ENCODE data around the gene SPEF2.
"Not testable (repeated sequence)": the region's sequence is repeated elsewhere in the genome, so short reads cannot be mapped to it uniquely, and the experiment has no call there.

Gene SPEF2

DNA sequence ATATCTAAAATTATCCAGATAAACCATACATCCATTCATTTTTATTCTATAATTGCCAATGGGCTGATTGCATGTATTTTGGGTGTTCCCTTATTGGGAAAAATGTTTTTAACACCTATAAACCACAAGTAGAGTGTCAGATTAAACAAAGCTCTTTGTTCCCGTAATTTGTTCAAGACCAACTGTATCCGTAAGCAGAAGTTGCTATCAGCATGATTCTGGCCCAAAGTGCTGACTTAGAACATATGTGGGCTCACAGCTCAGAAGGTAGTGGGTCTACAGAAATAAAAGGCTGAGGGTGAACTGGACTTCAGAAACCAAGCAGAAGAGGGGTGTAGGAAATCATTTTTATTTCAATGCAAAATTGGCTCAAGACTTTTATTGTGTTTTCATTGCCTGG lies 215.6 kb downstream of the SPEF2 start:
- ChIA-PET CTCF (interaction anchor here (0.7 to 1.5 kb wide), 3 partner anchors 11 to 92 kb away, joined by 3 to 6 read pairs (median 3); no protein-coding TSS in a partner anchor), POLR2A (no interaction called here)
- TF ChIP-seq, protein P1, sequence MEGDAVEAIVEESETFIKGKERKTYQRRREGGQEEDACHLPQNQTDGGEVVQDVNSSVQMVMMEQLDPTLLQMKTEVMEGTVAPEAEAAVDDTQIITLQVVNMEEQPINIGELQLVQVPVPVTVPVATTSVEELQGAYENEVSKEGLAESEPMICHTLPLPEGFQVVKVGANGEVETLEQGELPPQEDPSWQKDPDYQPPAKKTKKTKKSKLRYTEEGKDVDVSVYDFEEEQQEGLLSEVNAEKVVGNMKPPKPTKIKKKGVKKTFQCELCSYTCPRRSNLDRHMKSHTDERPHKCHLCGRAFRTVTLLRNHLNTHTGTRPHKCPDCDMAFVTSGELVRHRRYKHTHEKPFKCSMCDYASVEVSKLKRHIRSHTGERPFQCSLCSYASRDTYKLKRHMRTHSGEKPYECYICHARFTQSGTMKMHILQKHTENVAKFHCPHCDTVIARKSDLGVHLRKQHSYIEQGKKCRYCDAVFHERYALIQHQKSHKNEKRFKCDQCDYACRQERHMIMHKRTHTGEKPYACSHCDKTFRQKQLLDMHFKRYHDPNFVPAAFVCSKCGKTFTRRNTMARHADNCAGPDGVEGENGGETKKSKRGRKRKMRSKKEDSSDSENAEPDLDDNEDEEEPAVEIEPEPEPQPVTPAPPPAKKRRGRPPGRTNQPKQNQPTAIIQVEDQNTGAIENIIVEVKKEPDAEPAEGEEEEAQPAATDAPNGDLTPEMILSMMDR (IDR thresholded peaks at IDR 0.05; ENCODE audit: control extremely low read depth, extremely low read depth, low read depth, missing control alignments), result no peak
- DNase-seq (ENCODE audit: extremely low spot score), result no peak

DNA sequence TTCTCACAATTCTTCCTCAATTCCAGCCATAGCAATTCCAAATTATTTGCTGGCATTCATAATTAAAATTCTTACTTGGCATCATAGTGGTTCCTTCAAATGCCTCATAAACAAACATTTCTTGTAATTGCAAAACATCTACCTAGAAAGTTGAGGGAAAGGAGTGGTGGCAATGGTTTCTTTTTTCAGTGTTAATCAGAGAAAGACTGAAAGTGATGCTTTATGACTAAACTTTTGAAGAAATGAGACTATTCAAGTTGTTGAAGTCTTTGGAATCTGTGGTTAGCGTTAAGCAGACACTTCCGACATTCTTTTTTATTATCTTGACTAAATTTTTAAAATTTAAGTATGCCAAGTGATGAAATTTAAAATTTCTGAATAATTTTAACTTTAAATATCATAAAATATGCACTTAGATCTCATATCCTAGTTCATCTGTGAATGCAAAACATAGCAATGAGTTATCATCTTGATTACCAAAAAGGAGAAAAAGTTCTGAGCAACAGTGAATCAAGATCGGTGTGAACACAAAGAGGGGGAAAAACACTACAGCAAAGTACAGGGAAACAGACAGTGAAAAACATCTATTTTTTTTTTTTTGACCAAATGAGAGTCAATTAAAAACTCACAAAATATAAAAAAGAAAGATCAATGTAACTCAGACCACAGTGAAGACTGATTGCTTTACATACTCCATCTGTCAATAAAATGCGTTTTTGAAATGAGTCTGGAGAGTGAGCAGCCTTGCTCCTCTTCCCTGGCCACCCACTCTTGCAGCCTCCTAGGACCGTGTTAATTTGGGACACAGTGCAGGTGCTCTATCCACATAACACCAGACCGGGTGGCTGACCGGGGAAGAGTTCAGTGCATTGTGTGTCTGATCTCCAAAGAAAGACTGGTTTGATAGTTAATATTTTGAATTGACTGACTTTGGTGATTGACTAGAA lies 218.4 kb downstream of the SPEF2 start:
- TF ChIP-seq, protein P1 (IDR thresholded peaks at IDR 0.05; ENCODE audit: control extremely low read depth, extremely low read depth, low read depth, missing control alignments), result no peak
- CTCF ChIA-PET, result no interaction called here

DNA sequence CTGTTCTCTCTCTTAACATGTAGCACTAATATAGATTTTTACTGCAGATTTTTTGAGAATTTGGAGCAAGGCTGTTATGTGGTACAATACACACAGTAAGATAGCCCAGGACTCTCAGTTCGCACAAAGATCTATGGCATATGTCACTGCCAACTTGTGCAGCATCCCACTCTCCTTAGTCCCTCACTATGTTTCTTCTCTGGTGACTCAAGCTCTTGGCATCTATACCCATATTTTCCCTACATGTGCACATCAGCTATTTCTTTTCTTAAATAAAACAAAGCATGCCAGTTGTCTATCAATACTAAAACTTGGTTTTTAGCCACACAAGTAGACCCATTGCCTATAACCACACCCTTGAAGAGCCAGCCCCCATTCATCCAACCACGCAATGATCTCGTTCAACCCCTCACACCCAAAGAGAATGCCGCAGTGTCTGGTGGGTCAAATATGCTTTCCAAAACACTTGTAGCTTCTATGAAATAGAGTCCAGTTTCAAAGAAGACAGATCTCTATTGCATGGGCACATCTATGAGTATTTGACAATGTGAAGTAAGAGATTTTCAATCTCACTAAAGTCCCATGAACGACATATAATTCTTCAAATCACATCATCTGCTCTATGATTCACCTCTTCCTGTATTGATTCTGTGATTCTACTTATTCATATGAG lies 220.8 kb downstream of the SPEF2 start:
- ChIA-PET POLR2A (no interaction called here), CTCF (no interaction called here)
- DNase-seq (ENCODE audit: extremely low spot score), result no peak
- TF ChIP-seq, protein P1 (IDR thresholded peaks at IDR 0.05; ENCODE audit: control extremely low read depth, extremely low read depth, low read depth, missing control alignments), result no peak

More for the DNA sequence above, 218.4 kb downstream of the SPEF2 start:
- POLR2A ChIA-PET, result no interaction called here
- DNase-seq (ENCODE audit: extremely low spot score), result peak; percentile 25

DNA sequence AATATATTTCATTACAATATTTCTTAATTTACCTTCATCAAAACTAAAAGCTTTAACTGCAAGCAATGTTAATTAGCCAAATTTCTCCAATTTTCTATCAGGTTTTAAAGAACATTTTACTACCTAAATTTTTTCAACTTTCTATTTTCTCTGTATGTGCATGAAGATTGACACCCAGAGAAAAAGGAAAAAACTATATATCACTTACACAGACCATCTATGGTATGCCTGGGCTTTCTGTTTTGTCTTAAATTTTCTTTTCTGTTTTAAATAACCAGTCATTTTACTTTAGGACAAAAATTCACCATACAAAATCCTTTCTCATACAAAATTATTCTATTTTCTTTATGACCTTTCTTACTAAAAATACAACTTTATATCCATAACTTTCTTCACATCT lies 225.2 kb downstream of the SPEF2 start:
- TF ChIP-seq, protein P1 (IDR thresholded peaks at IDR 0.05; ENCODE audit: control extremely low read depth, extremely low read depth, low read depth, missing control alignments), result no peak
- no peak for DNase-seq (ENCODE audit: extremely low spot score)
- POLR2A ChIA-PET, result no interaction called here
- CTCF ChIA-PET, result no interaction called here

DNA sequence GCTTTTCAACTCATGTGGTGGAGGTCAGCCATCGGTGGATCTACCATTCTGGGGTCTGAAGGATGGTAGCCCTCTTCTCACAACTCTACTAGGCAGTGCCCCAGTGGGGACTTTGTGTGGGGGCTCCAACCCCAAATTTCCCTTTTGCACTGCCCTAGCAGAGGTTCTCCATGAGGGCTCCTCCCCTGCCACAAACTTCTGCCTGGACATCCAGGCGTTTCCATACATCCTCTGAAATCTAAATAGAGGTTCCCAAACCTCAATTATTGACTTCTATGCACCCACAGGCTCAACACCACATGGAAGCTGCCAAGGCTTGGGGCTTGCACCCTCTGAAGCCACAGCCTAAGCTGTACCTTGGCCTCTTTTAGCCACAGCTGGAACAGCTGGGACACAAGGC lies 227.8 kb downstream of the SPEF2 start:
- POLR2A ChIA-PET; DNase-seq (ENCODE audit: extremely low spot score); CTCF ChIA-PET: not testable (repeated sequence)

DNA sequence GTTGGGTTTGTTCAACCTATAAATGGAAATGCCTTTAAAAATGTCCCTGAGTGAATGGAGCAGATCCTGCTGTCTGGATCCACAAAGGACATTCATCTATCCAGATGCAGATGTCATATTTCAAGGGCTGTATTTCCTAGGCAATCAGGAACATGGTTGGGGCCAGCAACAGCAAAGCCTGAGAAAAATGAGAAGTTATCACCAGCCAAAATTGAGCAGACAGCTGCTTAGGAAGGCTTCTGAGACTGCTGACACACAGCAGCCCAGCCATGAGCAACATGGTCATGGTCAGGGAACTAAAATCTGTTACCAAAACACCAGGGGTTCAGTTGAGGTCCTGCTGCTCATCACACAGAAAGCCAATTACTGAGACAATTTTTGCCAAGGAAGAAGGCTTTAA lies 229.8 kb downstream of the SPEF2 start:
- ChIA-PET POLR2A (no interaction called here), CTCF (no interaction called here)
- TF ChIP-seq, protein P1 (IDR thresholded peaks at IDR 0.05; ENCODE audit: control extremely low read depth, extremely low read depth, low read depth, missing control alignments), result no peak
- no peak for DNase-seq (ENCODE audit: extremely low spot score)

DNA sequence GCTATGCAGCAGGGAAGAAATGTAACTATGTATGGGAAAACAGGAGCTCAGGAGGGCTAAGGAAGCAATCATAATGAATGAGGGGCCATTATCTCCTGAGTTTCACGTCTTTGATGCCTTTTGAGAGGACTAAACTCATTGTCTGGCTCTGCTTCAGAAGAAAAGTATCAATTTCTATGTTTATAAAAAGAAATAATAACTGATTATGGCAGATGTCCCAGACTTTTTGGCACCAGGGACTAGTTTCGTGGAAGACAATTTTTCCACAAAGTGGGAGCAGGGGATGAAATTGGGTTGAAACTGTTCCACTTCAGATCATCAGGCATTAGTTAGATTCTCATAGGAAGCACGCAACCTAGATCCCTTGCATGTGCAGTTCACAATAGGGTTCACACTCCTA lies 230.3 kb downstream of the SPEF2 start:
- DNase-seq (ENCODE audit: extremely low spot score), result no peak
- CTCF ChIA-PET, result no interaction called here
- POLR2A ChIA-PET, result no interaction called here
- TF ChIP-seq, protein P1 (IDR thresholded peaks at IDR 0.05; ENCODE audit: control extremely low read depth, extremely low read depth, low read depth, missing control alignments), result no peak
